Hematopoietic multipotent progenitor cell treated with erythropoietin and hydrocortisone succinate and interleukin-3 and kit ligand, for 15 days (in vitro differentiated cells): Measurements from ENCODE around the gene ANKRD12.

Experiments
- DNase-seq: peaks from one replicate; pipeline ENCODE4 v3.0.0-alpha.2; 2015; ENCODE audit warnings: low spot score

The ANKRD12 gene

GRCh38 chr18:9188359-9189231 is 52.0 kb downstream of the ANKRD12 start:
- DNase-seq: no peak

- peak; percentile 25 for DNase-seq
Observed at GRCh38 chr18:9189491-9189890, 52.9 kb downstream of the ANKRD12 start.

DNA sequence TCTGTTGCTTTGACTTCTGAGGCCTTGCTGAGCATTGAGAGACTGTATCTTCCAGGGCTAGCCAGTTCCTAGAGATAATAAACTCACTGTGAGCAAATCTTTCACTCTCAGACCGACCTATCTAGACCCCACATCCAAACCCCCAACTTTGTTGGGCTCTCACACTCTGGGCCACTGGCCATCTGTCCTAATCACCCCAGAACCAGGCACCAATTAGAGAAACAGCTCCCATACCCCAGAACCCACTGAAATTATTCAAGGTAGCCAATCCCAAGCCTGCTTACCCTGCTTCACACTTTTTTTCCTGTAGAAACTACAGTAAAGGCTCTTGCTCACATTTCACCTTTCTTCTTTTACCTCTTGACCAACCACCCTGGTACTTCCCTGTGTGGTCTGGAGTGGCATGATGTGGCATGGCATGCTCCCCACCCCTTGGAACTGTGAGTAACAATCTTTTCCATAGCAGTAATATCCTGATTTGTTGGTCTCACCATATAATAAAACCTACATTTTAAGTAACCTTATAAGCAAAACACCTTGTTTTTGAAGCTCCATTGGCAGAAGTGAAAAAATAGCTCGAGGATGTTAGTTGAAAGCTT is 55.2 kb downstream of the ANKRD12 start:
- DNase-seq: peak; percentile 55

DNA sequence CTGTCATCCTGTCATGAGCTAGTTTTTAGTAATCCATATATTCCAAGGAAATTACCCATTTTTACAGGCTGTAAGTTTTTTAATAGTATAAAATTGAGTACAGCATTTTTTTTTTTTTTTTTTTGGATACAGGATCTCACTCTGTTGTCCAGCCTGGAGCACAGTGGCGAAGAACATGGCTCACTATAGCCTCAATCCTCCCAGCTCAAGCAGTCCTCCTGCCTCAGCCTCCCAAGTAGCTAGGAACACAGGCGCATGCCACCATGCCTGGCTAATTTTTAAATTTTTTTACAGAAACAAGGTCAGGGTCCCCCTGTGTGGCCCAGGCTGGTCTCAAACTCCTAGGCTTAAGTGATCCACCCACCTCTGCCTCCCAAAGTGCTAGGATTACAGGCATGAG is 56.5 kb downstream of the ANKRD12 start:
- no peak for DNase-seq

DNA sequence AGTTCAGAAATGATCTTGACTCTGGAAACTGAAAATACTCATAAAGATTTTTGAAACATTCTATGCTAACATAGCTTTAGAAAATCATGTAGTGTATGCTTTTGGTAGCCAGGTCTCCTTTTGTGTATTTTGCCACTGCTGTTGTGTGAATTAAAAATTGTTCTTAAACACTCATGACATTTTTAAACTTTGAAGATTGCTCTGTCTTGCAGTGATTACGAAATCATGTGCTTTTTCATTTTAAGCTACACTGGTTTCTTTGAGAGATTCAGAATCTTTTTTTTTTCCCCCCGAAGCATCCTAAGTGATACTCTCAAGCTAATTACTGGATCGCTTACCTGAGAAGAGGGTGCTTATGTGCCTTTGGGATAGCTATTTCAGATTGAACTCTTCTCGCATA is 60.0 kb downstream of the ANKRD12 start:
- no peak for DNase-seq

- DNase-seq: no peak
Observed at GRCh38 chr18:9199681-9200080, 63.1 kb downstream of the ANKRD12 start.

DNA sequence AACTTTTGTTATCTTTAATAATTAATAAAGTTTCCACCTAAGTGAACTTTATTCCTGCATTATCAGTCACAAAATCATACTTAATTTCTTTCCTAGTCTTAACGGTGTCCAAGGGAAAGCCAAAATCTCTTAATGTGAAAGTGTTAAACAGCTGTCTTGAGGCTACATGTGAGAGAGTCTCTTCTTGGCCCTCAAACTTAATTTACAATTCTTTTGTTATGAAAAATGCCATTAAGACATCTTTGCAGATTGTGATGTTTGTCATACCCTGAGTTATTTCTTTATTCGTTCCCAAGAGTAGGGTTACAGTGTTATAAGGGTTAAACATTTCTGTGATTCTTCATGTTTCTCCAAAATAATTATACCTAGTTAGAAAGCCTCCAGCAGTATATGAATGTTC is 64.6 kb downstream of the ANKRD12 start:
- DNase-seq: no peak

GRCh38 chr18:9204659-9205058 is 68.1 kb downstream of the ANKRD12 start:
- no peak for DNase-seq

GRCh38 chr18:9206421-9206820 is 69.8 kb downstream of the ANKRD12 start:
- DNase-seq: no peak

DNA sequence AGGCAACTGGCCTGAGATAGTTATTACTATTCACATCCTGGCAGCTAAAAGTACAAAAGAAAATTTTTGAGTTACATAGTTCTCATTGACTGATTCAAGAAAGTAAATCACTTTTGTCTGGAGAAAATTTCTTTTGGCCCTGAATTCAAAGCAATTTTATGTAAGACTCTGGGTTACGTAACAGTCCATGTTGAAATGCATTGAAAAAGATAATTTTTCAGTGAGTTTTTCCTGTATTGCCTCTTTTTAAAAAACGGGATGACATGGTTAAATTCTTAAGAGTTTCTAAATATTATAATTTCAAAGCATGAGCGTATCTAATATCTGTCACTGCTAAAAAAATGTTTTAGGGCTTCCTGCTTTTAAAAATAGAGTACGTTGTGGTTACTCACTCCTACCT is 72.7 kb downstream of the ANKRD12 start:
- DNase-seq: no peak

DNA sequence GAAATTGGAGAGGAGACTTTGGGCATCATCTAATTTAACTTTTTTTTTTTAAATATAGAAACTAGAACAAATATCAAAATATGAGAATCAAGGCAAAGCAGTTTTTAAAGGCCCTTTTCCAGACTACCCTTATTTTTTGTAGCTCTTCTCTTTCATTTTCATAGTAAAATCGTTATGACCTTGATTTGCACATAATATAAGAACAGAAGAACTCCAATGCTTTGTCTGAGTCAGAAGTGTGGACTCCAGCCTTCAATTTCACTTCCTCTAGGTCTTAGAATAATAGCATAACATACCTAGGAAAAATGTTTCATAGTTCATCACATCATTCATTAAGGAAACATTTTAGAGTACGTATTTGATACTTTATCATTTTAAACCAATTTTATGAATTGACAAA is 74.4 kb downstream of the ANKRD12 start:
- no peak for DNase-seq

GRCh38 chr18:9211955-9212354 is 75.4 kb downstream of the ANKRD12 start:
- DNase-seq: no peak

GRCh38 chr18:9215221-9215933 is 78.8 kb downstream of the ANKRD12 start:
- no peak for DNase-seq

GRCh38 chr18:9216459-9216858 is 79.9 kb downstream of the ANKRD12 start:
- DNase-seq: no peak

DNA sequence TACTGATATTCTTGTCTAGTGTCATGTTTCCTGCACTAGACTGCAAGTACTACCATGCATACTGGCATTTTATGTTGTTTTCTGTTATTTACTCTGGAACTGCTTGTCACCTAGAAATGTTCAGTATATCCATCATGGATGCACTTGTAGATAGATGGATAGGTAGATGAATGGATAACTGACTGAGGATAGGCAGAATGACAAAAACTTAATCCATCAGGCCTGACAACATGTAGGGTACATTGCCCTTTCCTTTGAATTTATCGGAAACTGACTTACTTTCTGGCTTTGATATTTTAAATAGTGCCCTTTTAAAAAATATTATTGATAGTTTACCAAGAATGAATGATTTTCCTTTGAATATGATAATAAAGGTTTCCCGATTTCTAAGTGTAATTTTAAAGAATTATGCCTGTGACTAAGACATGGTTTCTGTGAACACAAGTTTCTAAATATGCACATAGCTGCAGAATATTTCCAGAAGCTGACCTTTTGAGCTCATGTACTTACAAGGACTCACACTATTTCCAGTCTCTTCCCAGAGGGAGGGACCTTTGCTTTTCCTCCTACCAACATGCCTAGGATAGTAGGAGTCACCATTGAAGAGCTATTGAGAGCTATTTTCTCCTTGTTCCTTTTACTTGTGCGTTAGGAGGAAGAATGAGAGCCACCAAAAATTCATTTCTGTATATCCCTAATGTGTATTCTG is 81.3 kb downstream of the ANKRD12 start:
- DNase-seq: no peak

GRCh38 chr18:9221040-9221439 is 84.5 kb downstream of the ANKRD12 start:
- no peak for DNase-seq

DNA sequence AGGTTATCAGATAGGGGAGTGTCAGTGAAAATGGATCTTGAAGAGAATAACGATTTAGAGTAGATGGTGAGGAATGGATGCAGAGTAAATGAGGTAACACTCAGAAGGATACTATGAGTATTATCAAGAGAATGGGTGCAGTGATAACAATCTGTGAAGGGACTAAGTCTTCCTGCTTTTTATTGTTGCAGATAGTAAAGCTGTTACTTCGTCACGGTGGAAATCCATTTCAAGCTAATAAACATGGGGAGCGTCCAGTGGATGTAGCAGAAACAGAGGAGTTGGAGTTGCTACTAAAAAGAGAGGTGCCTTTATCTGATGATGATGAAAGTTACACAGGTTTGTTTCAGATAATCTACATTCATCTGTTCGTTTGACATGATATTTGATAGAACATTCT is 85.1 kb downstream of the ANKRD12 start:
- DNase-seq: no peak

GRCh38 chr18:9223356-9223755 is 86.8 kb downstream of the ANKRD12 start:
- DNase-seq: no peak

DNA sequence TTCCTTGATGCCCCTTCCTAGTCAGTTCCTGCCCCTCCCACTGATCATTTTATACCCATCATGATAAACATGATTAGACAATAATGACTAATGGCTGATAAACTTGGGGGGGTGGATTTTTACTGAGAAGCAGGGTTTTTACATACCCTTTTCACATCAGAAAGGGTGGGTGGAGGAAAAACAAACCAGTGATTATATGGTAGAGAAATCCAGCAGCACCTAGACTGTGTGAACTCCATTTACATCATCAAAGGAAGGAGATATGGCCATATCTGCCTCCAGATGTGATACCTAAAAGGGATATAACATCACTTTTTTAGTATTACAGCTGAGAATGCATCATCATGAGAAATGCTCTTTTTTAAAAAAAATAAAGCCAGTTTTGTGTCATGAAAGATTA is 89.9 kb downstream of the ANKRD12 start:
- no peak for DNase-seq

DNA sequence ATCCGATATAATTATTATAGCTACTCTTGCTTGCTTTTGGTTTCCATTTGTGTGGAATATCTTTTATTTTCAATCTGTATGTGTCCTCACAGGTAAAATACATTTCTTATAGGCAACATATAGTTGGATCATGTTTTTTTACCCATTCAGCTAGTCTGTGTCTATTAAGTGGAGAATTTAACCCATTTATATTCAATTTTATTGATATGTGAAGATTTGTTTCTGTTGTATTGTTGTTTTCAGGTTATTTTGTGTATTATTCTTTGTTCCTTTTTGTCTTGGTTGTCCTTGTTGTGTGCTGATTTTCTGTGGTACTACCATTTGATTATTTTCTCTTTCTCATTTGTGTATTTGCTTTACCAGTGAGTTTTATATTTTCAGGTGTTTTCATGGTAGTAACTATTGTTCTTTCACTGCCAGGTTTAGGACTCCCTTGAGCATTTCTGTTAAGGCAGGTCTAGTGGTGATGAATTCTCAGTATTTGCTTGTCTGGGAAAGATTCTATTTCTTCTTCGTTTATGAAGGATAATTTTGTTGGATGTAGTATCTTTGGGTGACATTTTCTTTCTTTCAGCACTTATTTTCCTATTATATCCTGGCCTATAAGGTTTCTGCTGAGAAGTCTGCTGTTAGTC is 95.4 kb downstream of the ANKRD12 start:
- DNase-seq: no peak

GRCh38 chr18:9232977-9233376 is 96.4 kb downstream of the ANKRD12 start:
- no peak for DNase-seq
